Panc1 (cell line): ENCODE measurements around the gene BTBD19. TPM values are rescaled to one million over a fixed set of nuclear protein-coding genes. Genes with fewer than 3 reads are reported as not detected.
A peak's percentile ranks its signal among the peaks of the same experiment; 100 is the strongest.
"Not testable (repeated sequence)": the region's sequence is repeated elsewhere in the genome, so short reads cannot be mapped to it uniquely, and the experiment has no call there.

ENCODE experiments used
- ATAC-seq: fragments of 200-7000 bp; cut with Tn5 transposase; 2 replicates; pipeline ENCODE4 v1.9.1; 2020; ENCODE audit warnings: mild to moderate bottlenecking, moderate library complexity
- BruUV-seq: library from RNA; stranded (reverse); fragments of 400-500 nt; replicated peaks from 2 replicates; lab custom pipeline; 2021; lab: Mats Ljungman, UMichigan
- CTCF ChIA-PET: fragments of 300-600 bp; sonication (Branson Sonifier 250); formaldehyde crosslinking; loops from one replicate; lab custom pipeline; 2022; ENCODE audit warnings: antibody characterized with exemption; lab: Charles Lee
- POLR2A ChIA-PET: fragments of 300-600 bp; sonication (Branson Sonifier 250); formaldehyde crosslinking; loops from one replicate; lab custom pipeline; 2022; ENCODE audit warnings: antibody characterized with exemption; lab: Charles Lee
- DNase-seq: peaks from one replicate; pipeline ENCODE4 v3.0.0-alpha.2; 2010; ENCODE audit warnings: low read depth, low spot score
- H3K27ac ChIP-seq: 2 replicates; pipeline ENCODE4 v1.5.1; 2011; ENCODE audit warnings: mild to moderate bottlenecking, low read length, inconsistent platforms
- H3K27me3 ChIP-seq: fragments of 200-500 bp; sonication (Bioruptor generic); 2 replicates; pipeline ENCODE4 v1.6.0; 2014; ENCODE audit warnings: low read length, inconsistent platforms; ENCODE audit not compliant: control insufficient read depth, insufficient read depth
- H3K36me3 ChIP-seq: fragments of 200-500 bp; sonication (Bioruptor generic); 2 replicates; pipeline ENCODE4 v1.5.1; 2014; ENCODE audit warnings: inconsistent platforms, mild to moderate bottlenecking, low read length, moderate library complexity; ENCODE audit not compliant: control insufficient read depth, insufficient read depth
- H3K4me1 ChIP-seq: 2 replicates; pipeline ENCODE4 v1.5.1; 2011; ENCODE audit warnings: inconsistent platforms, mild to moderate bottlenecking, low read length, moderate library complexity; ENCODE audit not compliant: control insufficient read depth, insufficient read depth
- H3K4me3 ChIP-seq, 2 experiments: 2 replicates each; pipeline ENCODE4 v1.5.1; 2011 to 2012; ENCODE audit warnings: low read depth in 2 of 2, low read length in 2 of 2, mild to moderate bottlenecking in 2 of 2, inconsistent platforms in 1 of 2, moderate library complexity in 1 of 2
- H3K9me3 ChIP-seq: fragments of 200-500 bp; sonication (Bioruptor generic); 2 replicates; pipeline ENCODE4 v1.5.1; 2014; ENCODE audit warnings: low read depth, mild to moderate bottlenecking, inconsistent platforms, low read length, moderate library complexity; ENCODE audit not compliant: control insufficient read depth, insufficient read depth
- CTCF ChIP-seq: fragments of 450-650 bp; IDR thresholded peaks from 2 replicates; pipeline ENCODE4 v1.5.1; 2017; ENCODE audit warnings: mild to moderate bottlenecking
- POLR2AphosphoS5 ChIP-seq: IDR thresholded peaks from 2 replicates; pipeline ENCODE4 v1.6.1; 2012; ENCODE audit warnings: mild to moderate bottlenecking, low read depth, low read length, moderate library complexity
- REST ChIP-seq, 2 experiments: IDR thresholded peaks; 2 replicates each; pipeline ENCODE4 v1.6.1; 2011 to 2012; ENCODE audit warnings: low read depth in 2 of 2, control low read depth in 1 of 2, low read length in 1 of 2, mild to moderate bottlenecking in 1 of 2, moderate library complexity in 1 of 2; ENCODE audit not compliant: insufficient read depth in 1 of 2
- SIN3A ChIP-seq: IDR thresholded peaks from 2 replicates; pipeline ENCODE4 v1.6.1; 2012; ENCODE audit warnings: low read depth, mild to moderate bottlenecking, low read length, moderate library complexity, borderline replicate concordance; ENCODE audit not compliant: insufficient read depth
- TCF7L2 ChIP-seq: IDR thresholded peaks from 2 replicates; pipeline ENCODE4 v1.6.1; 2011; ENCODE audit warnings: mild to moderate bottlenecking, low read depth, low read length, inconsistent platforms
- in situ Hi-C: cut with HindIII; loops from 2 replicates; pipeline ENCODE4 v1.10.0; 2016; ENCODE audit warnings: low sequenced_read_pairs, low pct_unique_long_range_greater_than_20kb
- intact Hi-C: fragments of 100-400 bp; cut with micrococcal nuclease; formaldehyde crosslinking; loops from one replicate; pipeline ENCODE4 v1.10.0; 2022; ENCODE audit not compliant: unreplicated experiment
- total RNA-seq: library from RNA; stranded (reverse); gene quantifications from one replicate; pipeline ENCODE4 v1.2.1, GENCODE V29; 2021; ENCODE audit not compliant: unreplicated experiment

Gene BTBD19
- total RNA-seq, 1 experiment from 2014 or later = 2.6 TPM

GRCh38 chr1:44834328-44834727 lies 26.0 kb downstream of the BTBD19 start:
- Histone ChIP-seq H3K4me1 (no peaks in the 10 kb centered on the region), H3K9me3 (no peaks in the 10 kb centered on the region), H3K4me3 (no peak overlapping the region), H3K27ac (no peak overlapping the region), H3K36me3 (no peaks in the 10 kb centered on the region), H3K27me3 (no peaks in the 10 kb centered on the region)
- POLR2A ChIA-PET = no interaction called here
- TF ChIP-seq POLR2AphosphoS5 (no peak), SIN3A (no peak), REST (IDR thresholded peaks at IDR 0.05; ENCODE audit: insufficient read depth in 1 of 2, low read depth in 2 of 2, low read length in 1 of 2) (no peak), CTCF (no peak), TCF7L2 (no peak)
- BruUV-seq = no TSS peak
- CTCF ChIA-PET = no interaction called here
- in situ Hi-C loops (no loop called here), intact Hi-C loops (loop anchor here (10.0 kb wide), 1 partner anchor 470 kb away; no protein-coding TSS in a partner anchor)
- ATAC-seq (no peak), DNase-seq (no peak)

GRCh38 chr1:44835738-44836675 lies 27.7 kb downstream of the BTBD19 start:
- DNase-seq = peak; percentile 77
- Histone ChIP-seq H3K9me3 (no peaks in the 10 kb centered on the region), H3K4me1 (no peaks in the 10 kb centered on the region), H3K36me3 (no peaks in the 10 kb centered on the region), H3K27me3 (no peaks in the 10 kb centered on the region), H3K4me3 (peak overlapping the region in 1 of 2 experiments; percentile 25; a peak in 1 of 4 replicates), H3K27ac (no peak overlapping the region)
- intact Hi-C loops (loop anchor here (5.0 to 10.0 kb wide), 2 partner anchors 176 to 469 kb away; partner anchors contain the start of genes HECTD3 and UROD), in situ Hi-C loops (no loop called here)
- CTCF ChIA-PET = no interaction called here
- TF ChIP-seq REST (IDR thresholded peaks at IDR 0.05; ENCODE audit: insufficient read depth in 1 of 2, low read depth in 2 of 2, low read length in 1 of 2) (no peak), POLR2AphosphoS5 (no peak), CTCF (peak; percentile 93)
- no TSS peak for BruUV-seq
- ATAC-seq = peak; percentile 91
- POLR2A ChIA-PET = interaction anchor here (0.5 kb wide), 1 partner anchor 35 kb away, joined by 3 read pairs; no protein-coding TSS in a partner anchor

GRCh38 chr1:44838294-44838693 lies 30.0 kb downstream of the BTBD19 start:
- DNase-seq, H3K4me3 ChIP-seq, POLR2A ChIA-PET, H3K9me3 ChIP-seq, CTCF ChIA-PET, ATAC-seq, H3K4me1 ChIP-seq, BruUV-seq, H3K27me3 ChIP-seq, in situ Hi-C loops, H3K27ac ChIP-seq, H3K36me3 ChIP-seq: not testable (repeated sequence)
- intact Hi-C loops = loop anchor here (5.0 to 10.0 kb wide), 2 partner anchors 174 to 467 kb away; partner anchors contain the start of genes HECTD3 and UROD
